HG02938 (cell line): ENCODE data around the gene ADCY7.
A peak's percentile ranks its signal among the peaks of the same experiment; 100 is the strongest.
"Not testable (repeated sequence)": the region's sequence is repeated elsewhere in the genome, so short reads cannot be mapped to it uniquely, and the experiment has no call there.

Source experiments
- ATAC-seq: cut with Tn5 transposase; IDR thresholded peaks from one replicate; pipeline ENCODE4 v1.9.1; 2021; ENCODE audit warnings: mild to moderate bottlenecking, moderate library complexity; ENCODE audit not compliant: unreplicated experiment

The ADCY7 gene

DNA sequence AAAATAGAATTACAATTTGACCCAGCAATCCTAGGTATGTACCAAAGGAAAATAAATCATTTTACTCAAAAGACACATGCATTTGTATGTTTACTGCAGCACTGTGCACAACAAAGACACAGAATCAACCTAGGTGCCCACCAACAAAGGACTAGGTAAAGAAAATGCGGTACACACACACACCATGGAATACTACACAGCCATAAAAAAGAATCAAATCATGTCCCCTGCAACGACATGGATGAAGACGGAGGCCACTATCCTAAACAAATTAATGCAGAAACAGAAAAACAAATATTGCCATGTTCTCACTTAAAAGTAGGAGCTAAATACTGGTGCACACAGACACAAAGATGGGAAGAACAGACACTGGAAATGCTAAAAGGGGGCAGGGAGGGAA, 66.2 kb downstream of the ADCY7 start:
- ATAC-seq: no peak

DNA sequence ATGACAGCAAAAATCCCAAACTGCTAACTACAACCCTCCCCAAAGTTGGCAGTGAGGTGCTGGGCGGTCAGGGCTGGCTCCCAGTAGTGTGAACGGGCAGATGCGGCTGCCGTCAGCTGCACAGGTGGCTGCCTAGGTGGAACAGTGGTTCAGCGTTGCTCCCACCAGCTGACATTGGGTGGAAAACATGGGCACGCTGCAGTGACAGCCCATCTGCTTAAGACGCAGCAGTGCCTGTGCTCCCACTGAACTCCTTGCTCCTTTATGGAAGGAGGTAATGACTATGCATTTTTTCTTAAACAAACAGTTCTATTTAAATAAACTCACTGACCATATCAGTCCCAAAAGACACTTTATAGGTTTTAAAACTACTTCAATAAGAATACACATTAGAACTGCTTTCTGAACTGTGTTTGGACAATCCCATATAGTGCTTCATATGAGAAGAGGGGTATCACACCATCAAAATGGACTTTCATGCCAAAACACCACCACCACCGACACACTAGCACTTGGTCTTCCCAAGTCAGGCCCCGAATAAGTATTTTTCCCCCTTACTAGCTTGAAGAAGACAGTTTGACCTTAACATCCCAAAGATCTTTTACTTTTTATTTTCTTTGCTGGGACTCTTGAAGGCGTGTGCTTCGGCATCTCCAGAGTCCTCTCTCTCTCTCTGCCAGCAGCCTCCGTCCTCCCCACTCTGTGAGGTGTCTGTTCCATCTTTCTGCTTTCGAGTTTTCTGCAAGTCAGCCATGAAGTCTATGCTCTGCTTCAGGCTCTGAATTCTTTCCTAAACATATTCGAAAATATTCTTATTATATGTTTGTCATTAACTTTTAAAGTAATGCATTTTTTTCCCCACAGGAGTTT, 68.0 kb downstream of the ADCY7 start:
- ATAC-seq: no peak

DNA sequence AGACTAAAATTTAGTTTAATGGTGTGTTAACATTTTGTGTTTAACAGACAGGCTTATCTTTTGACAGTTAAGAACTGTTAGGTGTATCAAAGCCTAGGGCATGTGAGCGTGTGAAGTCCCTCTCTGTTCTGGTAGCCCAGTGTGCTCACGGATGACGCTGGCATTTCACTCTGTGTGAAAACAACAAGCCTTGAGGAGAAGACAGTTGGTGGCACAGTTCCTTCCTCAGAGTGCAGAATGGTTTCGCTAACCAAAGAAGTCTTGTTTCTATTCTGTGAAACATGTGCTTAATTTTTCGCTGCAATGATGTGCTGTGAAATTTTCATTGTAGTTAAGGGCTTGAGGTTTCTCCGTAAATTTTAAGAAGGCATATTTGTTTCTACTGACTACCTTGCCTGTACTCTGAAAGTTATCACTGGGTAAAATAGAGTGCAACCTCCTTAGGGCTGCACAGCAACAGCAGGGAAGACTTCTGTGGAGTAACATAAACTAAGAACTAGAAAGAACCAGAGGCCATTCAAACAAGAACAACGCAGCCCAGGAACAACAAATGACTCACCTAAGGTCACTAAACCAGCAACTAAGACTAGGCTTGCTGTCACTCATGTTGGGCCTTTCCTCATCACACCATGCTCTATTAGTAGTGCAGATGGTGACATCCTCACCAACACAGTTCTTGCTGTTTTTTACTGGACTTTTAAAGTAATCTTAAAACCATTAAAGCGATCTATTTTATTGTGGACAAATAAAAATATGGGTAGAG, 69.0 kb downstream of the ADCY7 start:
- ATAC-seq: peak; percentile 67

DNA sequence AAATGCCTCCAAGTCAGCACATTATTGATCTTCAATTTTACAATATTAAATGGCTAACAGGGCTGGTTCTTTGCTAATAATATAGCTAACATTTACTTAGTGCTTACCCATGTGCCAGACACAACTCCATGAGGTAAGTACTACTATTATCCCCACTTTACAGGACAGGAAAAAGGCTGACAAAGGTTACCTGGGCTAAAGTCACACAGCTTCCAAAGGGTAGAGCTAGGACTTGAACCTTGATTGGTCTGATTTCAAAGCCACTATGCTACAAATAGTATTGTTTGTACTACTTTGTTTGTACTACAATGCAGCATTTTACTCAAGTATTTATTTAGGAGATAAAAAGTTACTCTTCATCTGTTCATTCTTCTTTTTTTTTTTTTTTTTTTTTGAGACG, 70.5 kb downstream of the ADCY7 start:
- no peak for ATAC-seq

DNA sequence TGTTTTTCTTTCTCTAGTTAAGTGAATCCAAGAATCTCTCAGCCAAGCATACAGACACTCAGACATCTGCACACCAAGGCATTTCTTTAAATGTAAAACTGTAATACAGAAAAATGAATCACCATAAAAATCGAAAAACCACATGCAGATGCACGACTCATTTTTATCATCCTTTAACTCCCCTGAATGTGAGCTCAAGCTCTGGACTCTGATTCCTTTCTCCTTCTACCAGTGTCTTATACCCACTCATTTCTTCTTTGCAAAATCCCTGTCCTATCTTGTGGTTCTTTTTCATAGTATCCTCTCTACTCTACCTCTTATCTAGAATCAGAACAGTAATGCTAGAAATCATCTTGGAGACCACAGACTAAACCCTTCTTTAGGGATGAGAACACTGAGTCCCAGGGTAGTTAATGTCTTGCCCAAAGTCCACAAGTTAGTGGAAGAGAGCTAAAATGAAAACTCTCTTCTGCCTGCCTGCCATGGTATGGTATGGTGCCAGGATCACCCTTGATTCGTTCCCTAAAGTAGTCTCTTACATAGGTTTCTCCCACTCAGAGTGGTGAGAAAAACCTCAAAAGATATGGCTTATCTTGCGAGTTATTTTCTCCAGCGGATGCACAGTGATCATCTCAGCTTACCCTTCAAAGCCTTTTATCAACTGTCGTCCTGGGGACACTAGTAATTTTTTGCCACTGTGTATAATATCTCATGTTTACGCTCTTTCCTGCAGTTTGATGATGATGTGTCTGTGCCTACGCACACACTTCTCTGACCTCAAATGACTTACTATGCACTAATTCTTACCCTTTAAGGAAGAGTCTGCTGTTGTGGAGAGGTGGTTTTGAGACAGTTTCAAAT, 72.2 kb downstream of the ADCY7 start:
- ATAC-seq: no peak

DNA sequence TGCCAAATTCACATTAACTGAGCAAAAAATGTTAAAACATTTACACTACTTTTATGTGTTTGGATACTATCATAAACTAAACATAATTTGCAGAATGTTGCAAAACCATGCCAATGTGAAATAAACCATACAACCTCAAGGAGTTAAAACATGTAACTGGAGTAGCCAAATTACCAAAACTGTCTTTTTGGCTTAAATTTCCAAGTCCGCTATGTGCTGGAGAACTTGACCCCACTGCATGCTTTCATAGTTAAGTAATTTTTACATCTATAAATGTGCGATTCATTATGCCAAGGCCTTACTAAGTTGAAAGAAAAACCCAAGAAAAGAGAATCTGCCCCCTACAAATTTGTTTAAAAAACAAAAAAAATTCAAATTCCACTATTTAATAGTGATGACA, 74.2 kb downstream of the ADCY7 start:
- no peak for ATAC-seq

DNA sequence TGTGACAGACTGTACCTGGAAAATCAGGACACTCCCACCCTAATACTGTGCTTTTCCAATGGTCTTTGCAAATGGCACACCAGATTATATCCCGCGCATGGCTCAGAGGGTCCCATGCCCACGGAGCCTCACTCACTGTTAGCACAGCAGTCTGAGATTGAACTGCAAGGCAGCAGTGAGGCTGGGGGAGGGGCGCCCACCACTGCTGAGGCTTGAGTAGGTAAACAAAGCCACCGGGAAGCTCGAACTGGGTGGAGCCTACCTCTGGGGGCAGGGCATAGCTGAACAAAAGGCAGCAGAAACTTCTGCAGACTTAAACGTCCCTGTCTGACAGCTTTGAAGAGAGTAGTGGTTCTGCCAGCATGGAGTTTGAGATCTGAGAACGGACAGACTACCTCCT, 77.2 kb downstream of the ADCY7 start:
- not testable (repeated sequence) for ATAC-seq

DNA sequence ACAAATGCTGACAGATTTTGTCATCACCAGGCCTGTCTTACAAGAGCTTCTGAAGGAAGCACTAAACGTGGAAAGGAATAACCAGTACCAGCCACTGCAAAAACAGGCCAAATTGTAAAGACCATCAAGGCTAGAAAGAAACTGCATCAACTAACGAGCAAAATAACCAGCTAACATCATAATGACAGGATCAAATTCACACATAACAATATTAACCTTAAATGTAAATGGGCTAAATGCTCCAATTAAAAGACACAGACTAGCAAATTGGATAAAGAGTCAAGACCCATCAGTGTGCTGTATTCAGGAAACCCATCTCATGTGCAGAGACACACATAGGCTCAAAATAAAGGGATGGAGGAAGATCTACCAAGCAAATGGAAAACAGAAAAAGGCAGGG, 78.9 kb downstream of the ADCY7 start:
- not testable (repeated sequence) for ATAC-seq

DNA sequence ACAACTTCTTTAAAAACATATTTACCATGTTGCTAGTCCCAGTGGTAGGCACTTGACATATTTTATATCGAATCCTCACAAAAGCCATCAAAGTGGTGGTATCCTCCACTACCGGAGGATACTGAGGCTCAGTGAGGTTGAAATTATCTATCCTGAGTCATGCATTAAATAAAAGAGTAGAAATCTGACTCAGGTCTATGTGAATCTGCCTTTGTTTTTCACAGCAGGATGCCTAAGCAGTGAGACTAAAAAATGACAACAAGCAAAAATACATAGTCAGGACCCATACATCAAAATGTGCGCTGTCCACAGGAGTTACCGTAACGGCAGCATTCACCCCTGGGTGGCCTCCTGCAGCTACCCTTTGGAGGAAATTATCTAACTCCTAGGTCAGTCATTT, 84.8 kb downstream of the ADCY7 start:
- no peak for ATAC-seq

DNA sequence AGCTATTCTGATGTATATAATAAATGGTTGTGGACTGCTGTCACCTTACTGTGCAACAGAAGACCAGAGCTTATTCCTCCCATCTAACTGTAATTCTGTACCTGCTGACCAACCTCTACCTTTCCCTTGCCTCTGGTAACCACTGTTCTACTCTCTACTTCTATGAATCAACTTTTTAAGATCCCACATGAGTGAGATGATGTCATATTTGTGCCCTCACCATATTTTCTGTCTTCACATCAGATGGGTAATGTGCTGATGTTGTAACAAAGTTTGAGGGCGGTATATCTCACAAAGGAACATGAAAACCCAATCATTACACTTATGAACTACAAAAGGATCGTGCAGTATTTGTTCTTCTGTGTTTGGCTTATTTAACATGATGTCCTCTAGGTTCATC, 85.6 kb downstream of the ADCY7 start:
- ATAC-seq: no peak

DNA sequence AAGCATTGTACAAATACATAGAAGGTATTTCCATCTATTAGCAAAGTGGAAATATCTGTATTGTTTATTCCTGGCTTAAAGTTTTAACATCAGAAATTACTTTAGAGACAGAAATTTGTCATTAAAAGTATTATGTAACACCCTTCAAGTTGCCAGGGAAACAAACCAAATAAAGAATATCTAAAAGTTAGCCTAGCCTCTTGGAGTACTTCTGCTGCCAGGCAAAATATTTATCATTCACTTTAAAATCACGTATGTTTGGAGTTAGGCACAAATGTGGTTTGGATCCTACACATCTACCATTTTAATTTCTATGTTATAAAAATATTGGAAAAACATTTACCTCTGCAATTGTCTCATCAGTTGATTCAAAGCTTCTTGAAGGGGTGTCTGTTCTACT, 87.7 kb downstream of the ADCY7 start:
- no peak for ATAC-seq

DNA sequence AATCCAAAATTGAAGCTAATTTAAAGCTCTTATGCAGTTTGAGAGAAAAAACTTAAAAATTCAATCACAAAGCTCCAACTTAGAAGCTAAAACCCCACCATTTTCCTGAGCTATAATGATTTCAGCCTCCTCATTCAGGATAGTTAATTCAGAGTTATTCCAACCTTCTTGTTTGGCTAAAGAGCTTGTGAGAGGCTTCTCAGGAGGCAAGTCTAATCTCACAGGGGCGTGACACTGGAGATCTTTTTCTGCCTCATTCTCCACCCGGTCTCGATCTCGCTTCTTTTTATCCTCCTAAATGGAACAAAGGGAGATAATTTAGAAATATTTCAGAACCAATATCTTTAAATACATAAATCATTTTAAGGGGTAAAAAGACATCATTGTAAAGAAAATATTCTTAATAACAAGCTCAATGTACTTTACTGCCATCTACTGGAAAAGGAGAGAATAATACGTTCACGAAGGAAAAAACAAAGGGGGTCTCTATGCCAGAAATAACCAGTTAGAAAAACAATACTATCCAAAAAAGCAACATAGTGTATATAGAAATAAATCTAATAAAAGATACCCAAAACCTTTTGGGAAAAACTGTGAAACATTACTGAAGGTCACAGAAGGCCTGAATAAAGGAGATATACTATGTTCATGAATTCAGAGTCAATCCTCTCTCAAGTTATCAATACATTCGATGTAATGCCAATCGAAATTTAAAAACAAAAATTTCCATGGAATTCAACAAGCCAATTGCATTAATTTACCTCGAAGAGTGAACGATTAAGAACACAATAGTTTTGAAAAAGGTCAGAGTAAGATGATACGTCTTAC, 88.5 kb downstream of the ADCY7 start:
- ATAC-seq: no peak

DNA sequence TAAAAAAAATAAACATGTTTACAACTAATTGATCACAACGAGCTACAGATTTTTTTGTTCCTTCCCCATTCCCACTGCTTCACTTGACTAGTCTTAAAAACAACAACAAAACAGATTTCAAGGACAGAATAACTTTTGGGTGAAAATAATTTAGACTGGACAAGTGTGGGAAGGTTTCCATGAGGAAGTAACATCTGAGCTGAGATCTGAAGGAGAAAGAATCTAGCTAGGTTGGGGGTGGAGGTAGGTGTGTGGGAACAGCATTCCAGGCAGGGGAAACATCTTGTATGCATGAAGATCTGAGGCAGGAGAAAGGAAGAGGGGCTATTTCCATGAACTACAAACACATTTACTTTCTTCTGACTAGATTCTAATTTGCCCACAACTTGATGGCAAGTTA, 93.3 kb downstream of the ADCY7 start:
- ATAC-seq: no peak

DNA sequence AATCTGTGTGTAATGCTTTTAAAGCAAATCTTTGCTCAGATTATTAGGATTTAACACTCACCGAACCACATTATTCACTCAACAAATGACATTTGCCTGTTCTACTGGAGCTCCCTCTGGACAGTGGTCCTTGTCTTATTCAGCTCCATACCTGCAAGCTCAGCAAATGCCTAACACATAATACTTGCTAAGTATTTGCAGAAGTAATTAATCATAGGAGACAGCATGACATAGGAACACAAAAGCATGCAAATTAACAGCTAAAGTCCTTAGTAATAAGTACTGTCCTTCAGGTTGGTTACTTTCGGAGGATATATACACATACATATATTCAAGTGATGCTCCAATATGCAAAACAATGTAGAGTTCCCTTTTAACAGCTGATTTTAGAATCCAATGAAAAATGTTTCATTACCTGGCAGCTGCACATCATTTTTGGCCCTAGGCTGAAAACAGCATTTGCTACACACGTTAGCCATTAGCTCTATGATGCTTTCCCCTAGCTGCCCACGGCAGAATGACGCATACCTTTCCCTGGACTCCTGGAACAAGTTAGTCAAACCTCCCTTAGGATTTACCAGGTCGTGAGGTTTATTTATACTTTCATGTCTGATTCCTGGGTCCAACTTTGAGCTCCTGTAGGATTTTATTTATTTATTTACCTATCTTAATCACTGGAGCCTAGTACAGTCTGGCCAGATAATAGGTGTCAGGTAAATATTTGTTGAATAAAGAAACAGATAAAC, 93.9 kb downstream of the ADCY7 start:
- no peak for ATAC-seq

DNA sequence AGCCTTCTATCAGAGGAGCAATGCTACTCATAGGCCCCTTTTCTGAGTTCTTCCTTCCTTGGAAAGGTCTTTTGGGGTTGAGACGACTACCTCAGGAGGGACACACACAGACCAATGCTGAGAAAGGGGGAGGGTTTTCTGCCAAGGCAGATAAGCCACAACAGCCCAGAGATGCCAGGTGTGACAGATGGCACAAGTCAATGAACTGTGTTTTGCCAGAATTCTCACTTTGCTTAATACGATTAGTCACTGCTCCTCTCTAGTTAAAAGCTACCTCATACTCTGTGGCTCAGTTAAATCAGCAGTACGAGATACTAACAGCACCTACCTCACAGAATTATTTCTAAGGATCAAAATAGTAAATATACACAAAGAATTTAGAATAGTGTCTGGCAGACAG, 94.4 kb downstream of the ADCY7 start:
- ATAC-seq: no peak

DNA sequence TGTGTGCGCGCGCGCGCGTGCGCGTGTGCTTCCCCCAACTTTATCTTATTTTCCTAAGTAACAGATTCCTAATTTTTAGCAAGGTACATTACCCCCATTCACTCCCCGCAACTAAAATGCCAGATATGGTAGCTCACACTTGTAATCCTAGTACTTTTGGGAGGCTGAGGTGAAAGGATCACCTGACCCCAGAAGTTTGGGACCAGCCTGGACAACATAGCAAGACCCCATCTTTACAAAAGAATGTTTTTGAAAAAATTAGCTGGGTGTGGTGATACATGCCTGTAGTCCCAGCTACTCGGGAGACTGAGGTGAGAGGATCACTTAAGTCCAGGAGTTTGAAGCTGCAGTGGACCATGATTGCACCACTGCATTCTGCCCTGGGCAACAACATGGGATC, 97.3 kb downstream of the ADCY7 start:
- no peak for ATAC-seq

DNA sequence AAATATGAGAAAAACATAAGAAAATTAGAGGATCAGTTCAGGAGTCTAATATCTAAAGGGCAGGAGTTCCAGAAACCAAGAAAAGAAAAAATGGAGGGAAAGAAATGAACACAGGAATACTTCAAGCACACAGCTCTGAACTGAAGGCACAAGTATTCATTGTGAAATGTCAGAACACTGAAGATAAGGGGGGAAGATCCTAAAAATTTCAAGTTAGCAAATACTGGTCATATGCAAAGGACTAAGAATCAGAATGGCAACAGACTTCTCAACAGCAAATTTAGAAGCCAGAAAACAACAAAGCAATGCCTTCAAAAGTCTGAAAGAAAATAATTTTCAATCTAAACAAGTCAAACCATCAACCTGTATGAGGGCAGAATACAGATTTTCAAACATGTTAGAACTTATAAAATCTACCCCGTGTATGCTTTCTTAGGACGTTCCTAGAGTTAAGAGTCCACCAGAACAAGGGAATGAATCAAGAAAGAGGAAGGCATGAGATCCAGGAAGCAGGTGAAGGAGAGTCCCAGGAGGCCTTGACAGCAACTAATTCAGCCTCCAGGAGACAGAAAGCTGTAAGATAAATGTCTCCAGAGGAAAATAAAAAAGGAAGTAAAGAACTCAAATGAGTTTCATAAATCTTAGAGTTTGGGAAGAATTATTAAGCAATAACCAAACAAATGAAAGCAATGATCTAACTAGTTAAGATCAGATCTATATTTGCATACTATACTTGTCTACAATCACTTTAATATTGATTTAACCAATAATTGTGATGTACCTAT, 99.6 kb downstream of the ADCY7 start:
- no peak for ATAC-seq
